ENCODE results near the gene AASDH.

The AASDH gene

DNA sequence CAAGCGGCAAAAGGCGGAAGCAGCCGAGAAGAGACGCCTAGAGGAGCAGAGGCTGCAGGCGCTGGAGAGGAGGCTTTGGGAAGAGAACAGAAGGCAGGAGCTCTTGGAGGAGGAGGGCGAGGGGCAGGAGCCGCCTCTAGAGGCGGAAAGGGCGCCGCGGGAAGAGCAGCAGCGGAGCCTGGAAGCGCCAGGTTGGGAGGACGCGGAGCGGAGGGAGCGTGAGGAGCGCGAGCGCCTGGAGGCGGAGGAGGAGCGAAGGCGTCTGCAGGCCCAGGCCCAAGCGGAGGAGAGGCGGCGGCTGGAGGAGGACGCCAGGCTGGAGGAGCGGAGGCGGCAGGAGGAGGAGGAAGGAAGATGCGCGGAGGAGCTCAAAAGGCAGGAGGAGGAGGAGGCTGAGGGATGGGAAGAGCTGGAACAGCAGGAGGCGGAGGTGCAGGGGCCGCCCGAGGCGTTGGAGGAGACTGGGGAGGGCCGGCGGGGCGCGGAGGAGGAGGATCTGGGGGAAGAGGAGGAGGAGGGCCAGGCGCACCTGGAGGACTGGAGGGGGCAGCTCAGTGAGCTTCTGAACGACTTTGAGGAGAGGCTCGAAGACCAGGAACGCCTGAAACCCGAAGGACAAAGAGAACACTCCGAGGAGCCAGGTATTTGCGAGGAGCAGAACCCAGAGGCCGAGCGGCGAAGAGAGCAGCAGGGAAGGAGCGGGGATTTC is 72.9 kb downstream of the AASDH start:
- TF ChIP-seq, protein P1, sequence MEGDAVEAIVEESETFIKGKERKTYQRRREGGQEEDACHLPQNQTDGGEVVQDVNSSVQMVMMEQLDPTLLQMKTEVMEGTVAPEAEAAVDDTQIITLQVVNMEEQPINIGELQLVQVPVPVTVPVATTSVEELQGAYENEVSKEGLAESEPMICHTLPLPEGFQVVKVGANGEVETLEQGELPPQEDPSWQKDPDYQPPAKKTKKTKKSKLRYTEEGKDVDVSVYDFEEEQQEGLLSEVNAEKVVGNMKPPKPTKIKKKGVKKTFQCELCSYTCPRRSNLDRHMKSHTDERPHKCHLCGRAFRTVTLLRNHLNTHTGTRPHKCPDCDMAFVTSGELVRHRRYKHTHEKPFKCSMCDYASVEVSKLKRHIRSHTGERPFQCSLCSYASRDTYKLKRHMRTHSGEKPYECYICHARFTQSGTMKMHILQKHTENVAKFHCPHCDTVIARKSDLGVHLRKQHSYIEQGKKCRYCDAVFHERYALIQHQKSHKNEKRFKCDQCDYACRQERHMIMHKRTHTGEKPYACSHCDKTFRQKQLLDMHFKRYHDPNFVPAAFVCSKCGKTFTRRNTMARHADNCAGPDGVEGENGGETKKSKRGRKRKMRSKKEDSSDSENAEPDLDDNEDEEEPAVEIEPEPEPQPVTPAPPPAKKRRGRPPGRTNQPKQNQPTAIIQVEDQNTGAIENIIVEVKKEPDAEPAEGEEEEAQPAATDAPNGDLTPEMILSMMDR (IDR thresholded peaks at IDR 0.05): no peak

DNA sequence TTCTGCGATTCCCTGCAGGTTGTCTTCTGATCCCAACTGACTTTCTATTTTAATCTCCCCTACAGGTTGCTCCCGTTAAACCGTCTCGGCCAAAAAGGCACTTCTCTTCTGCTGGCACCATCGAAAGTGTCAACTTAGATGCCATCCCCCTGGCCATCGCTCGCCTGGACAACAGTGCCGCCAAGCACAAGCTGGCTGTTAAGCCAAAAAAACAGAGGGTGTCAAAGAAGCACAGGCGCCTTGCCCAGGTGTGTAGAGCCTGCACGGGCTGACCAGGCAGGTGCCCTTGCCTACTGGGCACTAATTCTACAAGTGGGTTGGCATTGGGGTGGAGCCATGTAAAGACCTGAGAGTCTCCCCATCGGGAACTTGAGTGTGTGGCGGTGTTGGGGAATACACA is 74.2 kb downstream of the AASDH start:
- H3K9me3 ChIP-seq (ENCODE audit: control insufficient read depth, low read length): no peaks in the 10 kb centered on the region
- no peak overlapping the region for H2AFZ ChIP-seq
- H3K27ac ChIP-seq: no peak overlapping the region
- no peak overlapping the region for H3K4me3 ChIP-seq (ENCODE audit: low read depth, low read length)
- H3K4me2 ChIP-seq (ENCODE audit: low read length): no peak overlapping the region
- H3K4me1 ChIP-seq: no peaks in the 10 kb centered on the region
- H3K27me3 ChIP-seq (ENCODE audit: control insufficient read depth, insufficient read depth, low read length): no peaks in the 10 kb centered on the region
- no peaks in the 10 kb centered on the region for H3K36me3 ChIP-seq (ENCODE audit: control insufficient read depth, insufficient read depth, low read length)
- H3K79me2 ChIP-seq: no peaks in the 10 kb centered on the region
- no peak overlapping the region for H3K9ac ChIP-seq
- TF ChIP-seq, protein P1 (IDR thresholded peaks at IDR 0.05): no peak

More for the DNA sequence above, 72.9 kb downstream of the AASDH start:
- H3K27me3 ChIP-seq (ENCODE audit: control insufficient read depth, insufficient read depth, low read length): no peaks in the 10 kb centered on the region
- H2AFZ ChIP-seq: no peak overlapping the region
- H3K36me3 ChIP-seq (ENCODE audit: control insufficient read depth, insufficient read depth, low read length): no peaks in the 10 kb centered on the region
- H3K27ac ChIP-seq: no peak overlapping the region
- no peak overlapping the region for H3K9ac ChIP-seq
- no peaks in the 10 kb centered on the region for H3K9me3 ChIP-seq (ENCODE audit: control insufficient read depth, low read length)
- no peak overlapping the region for H3K4me2 ChIP-seq (ENCODE audit: low read length)
- no peaks in the 10 kb centered on the region for H3K4me1 ChIP-seq
- no peaks in the 10 kb centered on the region for H3K79me2 ChIP-seq
- H3K4me3 ChIP-seq (ENCODE audit: low read depth, low read length): no peak overlapping the region

DNA sequence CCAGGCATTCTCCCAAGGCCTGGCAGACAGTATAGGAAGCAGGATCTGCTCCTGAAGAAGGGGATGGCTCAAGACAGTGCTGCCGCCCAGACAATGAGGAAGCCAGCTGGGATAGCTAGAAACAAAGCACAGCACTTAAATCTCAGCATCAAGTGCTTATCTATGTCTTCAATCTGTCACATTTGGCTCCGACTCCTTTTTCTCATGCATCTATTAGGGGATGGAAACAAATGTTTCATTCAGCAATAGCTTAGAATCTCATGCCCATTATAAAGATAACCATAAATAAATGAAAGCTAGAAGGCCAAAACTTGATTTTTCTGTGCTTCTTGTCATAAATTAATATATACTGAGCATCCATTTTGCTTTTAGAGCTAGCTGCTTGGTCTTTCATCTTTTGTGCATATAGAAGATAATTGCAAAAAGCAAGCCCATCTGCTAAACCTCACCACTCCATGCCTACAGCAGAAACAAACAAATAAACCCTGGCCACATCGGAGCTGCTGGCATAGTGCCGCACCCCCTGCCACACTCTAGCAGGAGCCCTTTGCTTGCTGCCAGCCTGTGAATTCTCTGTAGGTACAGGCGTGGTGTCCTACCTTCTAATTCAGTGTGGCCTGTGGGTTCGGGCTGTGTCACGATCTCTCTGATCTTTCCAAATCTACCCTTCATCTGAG is 75.9 kb downstream of the AASDH start:
- TF ChIP-seq, protein P1 (IDR thresholded peaks at IDR 0.05): no peak
- Histone ChIP-seq H3K27me3 (ENCODE audit: control insufficient read depth, insufficient read depth, low read length) (no peaks in the 10 kb centered on the region), H3K36me3 (ENCODE audit: control insufficient read depth, insufficient read depth, low read length) (no peaks in the 10 kb centered on the region), H3K27ac (no peak overlapping the region), H3K9me3 (ENCODE audit: control insufficient read depth, low read length) (no peaks in the 10 kb centered on the region), H3K4me3 (ENCODE audit: low read depth, low read length) (no peak overlapping the region), H3K9ac (no peak overlapping the region), H3K4me2 (ENCODE audit: low read length) (no peak overlapping the region), H3K79me2 (no peaks in the 10 kb centered on the region), H2AFZ (no peak overlapping the region), H3K4me1 (no peaks in the 10 kb centered on the region)

DNA sequence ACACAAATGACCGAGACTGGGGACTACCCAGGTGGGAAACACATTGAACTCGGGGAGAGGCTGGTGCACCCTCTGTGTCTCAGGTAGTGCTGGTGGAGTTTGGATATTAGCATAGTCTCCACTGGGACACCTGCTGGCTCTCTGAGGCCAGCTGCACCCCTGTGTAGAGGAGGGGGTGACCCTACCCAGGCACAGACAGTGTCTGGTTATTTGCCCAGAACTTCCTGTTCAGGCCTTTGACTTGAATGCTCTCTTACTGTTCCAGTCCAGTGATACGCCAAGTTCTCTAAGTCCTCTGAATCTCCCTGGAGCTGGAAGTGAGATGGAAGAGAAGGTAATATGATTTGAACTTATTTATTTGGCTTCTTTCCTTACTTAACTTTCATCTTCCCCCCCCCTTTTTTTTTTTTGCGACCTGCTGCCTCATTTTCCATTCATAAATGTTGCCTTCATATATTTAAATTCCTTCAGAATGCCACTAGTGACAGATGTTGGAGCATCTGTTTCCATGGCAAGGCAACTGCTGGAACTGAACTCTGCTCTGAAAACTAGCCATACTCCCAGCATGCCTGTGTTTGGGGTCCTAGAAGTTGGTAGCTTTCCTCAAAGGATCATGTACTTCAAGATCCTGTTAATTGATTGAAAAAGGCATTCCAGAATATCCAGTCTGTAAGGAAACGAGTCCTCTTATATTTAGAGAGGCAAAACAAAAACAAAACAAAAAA is 76.7 kb downstream of the AASDH start:
- Histone ChIP-seq H3K4me2 (ENCODE audit: low read length) (no peak overlapping the region), H3K4me1 (no peaks in the 10 kb centered on the region), H3K9me3 (ENCODE audit: control insufficient read depth, low read length) (no peaks in the 10 kb centered on the region), H2AFZ (no peak overlapping the region), H3K27me3 (ENCODE audit: control insufficient read depth, insufficient read depth, low read length) (no peaks in the 10 kb centered on the region), H3K9ac (no peak overlapping the region), H3K79me2 (no peaks in the 10 kb centered on the region), H3K4me3 (ENCODE audit: low read depth, low read length) (no peak overlapping the region), H3K36me3 (ENCODE audit: control insufficient read depth, insufficient read depth, low read length) (no peaks in the 10 kb centered on the region), H3K27ac (no peak overlapping the region)
- TF ChIP-seq, protein P1 (IDR thresholded peaks at IDR 0.05): no peak

Measured in parathyroid adenoma (tissue), 2 donors.